Measurements from ENCODE around the gene CRABP2.

CRABP2 gene

DNA sequence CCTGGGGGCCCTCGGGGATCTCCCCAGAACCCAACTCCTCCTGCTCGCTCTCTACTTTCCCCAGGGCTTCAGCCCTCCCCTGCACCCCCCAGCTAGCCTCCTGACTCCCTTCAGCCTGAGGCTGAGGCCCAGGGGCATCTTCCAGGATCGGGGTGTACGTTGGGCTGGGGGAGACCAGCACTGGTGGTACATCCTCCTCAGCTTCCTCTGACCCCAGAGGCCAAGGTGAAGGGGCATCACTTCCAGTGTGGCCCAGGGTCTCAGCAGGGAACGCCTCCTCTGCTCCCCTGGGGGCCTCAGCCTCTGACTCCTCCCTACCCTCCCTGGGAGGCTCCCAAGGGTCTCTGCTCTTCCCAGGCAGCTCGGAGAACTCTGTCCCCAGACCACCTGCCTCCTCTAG lies 35.0 kb downstream of the CRABP2 start:
- no peak for DNase-seq (ENCODE audit: low read depth in 2 of 2)

DNA sequence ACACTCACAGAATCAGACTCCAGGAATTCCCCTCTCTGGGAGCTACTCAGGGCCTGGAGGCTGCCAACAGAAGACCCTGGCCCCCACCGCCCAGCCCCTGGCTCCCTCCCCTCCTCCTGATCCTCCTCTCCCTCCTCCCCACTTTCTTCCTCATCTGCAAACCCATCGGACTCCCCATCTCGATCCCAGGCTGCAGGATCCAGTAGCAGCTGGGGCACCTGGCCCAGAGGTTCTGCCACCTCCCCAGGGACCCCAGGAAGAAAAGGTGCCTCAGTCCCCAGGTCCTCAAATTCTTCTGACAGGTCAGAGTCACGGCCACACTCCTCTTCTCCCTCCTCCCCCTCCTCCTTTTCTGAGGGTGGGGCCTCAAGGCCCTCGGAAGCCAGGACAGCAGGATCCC lies 35.6 kb downstream of the CRABP2 start:
- DNase-seq (ENCODE audit: low read depth in 2 of 2) = no peak

GRCh38 chr1:156668801-156669637 lies 36.4 kb downstream of the CRABP2 start:
- no peak for DNase-seq (ENCODE audit: low read depth in 2 of 2)

DNA sequence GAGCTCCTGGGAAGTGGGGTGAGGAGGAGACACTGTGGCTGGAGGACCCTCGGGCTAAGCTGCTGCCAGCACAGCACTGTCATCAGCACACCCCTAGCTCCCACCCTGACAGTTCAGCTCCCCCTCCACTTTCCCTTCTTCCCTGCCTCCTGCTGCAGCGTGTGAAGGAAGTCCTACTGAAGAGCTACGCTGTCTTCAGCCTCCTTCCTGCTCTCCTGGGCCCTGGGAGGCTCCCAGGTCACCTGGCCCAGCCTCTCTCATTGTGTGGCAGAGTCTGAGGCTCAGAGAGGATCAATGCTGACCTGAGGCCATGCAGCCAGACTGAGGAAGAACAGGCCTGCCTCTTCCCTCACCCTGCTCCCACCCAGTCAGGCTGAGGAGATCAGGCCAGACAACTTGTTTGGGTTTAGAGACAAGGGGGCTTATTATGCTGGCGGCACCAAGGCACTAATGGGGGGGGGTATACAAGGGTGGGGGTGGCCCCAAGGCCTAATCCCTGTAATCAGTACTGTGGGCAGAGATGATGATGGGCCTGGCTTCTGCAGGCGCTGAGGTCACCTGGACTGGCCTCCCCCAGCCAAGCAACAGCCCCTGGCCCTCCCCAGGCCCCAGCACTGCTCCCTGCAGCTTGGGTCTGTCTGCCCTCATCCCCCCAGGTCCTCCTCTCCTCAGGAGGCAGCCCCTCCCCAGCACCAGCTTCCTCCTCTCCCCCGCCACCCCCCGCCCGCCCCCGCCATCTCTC lies 37.2 kb downstream of the CRABP2 start:
- no peak for DNase-seq (ENCODE audit: low read depth in 2 of 2)

- DNase-seq (ENCODE audit: low read depth in 2 of 2) = no peak
Observed at GRCh38 chr1:156667610-156667967, 37.8 kb downstream of the CRABP2 start.

GRCh38 chr1:156666862-156667609 lies 38.3 kb downstream of the CRABP2 start:
- DNase-seq (ENCODE audit: low read depth in 2 of 2) = no peak

DNA sequence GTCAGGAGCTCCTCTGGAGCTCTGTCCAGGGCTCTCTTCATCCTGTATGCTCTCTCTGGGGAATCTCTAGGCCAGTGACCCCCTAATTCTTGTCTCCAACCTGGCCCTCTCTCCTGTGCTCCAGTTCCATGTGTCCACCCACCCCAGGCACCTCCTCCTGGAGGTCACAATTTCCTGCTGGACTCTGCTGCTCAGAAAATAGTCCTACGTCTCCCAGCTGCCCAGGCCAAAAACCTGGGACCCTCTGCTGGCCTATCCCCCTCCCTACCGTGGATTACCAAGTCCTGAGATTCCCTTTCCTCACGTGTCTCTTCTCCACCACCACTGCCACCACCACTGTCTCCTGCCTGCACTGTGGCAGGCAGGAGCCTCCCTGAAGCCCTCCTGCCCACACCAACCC lies 39.8 kb downstream of the CRABP2 start:
- DNase-seq (ENCODE audit: low read depth in 2 of 2) = no peak

- no peak for DNase-seq (ENCODE audit: low read depth in 2 of 2)
Observed at GRCh38 chr1:156664767-156665411, 40.5 kb downstream of the CRABP2 start.

GRCh38 chr1:156664046-156664766 lies 41.2 kb downstream of the CRABP2 start:
- no peak for DNase-seq (ENCODE audit: low read depth in 2 of 2)

- DNase-seq (ENCODE audit: low read depth in 2 of 2) = no peak
Observed at GRCh38 chr1:156663178-156663577, 42.2 kb downstream of the CRABP2 start.

GRCh38 chr1:156662800-156663055 lies 42.7 kb downstream of the CRABP2 start:
- DNase-seq (ENCODE audit: low read depth in 2 of 2) = no peak

GRCh38 chr1:156662005-156662799 lies 43.2 kb downstream of the CRABP2 start:
- DNase-seq (ENCODE audit: low read depth in 2 of 2) = no peak

- no peak for DNase-seq (ENCODE audit: low read depth in 2 of 2)
Observed at GRCh38 chr1:156660752-156661112, 44.7 kb downstream of the CRABP2 start.

DNA sequence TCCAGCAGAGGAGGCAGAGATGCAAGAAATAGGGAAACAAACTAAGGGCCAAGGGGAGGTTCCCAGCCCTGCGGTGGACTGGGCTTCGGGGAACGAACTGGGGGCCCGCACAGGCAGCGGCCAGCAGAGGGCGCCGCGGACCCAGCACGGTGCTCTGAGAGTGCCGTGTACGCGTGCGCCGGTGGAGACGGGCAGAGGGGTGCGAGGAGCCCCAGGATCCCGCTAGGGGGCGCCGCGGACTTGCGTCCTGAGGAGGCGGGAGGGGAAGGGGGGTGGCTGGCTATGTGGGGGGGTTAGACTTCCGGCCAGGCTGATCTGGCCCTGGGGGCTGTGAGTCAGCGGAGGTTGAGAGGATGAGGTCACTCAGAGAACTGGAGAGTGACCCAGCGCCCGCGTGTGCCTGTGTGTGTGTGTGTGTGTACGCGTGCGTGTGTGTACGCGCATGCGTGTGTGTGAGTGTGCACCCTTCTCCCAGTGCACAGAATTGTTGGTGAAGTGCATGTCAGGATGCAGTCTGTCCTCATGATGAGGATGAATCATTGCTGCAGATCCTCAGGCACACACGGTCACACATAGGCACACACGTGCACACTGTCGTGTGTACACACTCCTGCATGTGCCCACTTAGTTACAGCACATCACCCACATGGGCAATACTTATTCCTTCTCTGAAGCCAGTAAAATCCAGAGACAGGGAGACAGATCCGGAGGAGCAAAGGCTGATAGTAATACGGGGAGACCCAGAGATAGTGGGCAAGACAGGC lies 45.2 kb downstream of the CRABP2 start:
- DNase-seq (ENCODE audit: low read depth in 2 of 2) = peak; percentile 95 to 97

DNA sequence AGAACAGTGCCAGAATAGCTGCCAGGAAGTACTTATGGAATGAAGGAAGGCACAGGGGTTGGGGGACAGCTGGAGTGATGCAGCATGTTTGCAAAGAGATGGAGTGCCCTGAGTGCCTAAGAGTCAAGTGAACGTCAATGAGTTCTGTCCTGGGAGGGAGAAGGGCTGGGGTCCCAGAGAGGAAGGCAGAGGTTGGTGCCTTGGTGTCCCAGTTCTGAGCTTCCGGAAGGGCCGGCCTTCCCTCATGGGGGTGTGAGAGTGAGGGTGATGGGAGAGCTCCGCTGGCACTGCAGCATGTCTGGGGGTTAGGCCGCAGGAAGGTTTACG lies 45.8 kb downstream of the CRABP2 start:
- no peak for DNase-seq (ENCODE audit: low read depth in 2 of 2)

DNA sequence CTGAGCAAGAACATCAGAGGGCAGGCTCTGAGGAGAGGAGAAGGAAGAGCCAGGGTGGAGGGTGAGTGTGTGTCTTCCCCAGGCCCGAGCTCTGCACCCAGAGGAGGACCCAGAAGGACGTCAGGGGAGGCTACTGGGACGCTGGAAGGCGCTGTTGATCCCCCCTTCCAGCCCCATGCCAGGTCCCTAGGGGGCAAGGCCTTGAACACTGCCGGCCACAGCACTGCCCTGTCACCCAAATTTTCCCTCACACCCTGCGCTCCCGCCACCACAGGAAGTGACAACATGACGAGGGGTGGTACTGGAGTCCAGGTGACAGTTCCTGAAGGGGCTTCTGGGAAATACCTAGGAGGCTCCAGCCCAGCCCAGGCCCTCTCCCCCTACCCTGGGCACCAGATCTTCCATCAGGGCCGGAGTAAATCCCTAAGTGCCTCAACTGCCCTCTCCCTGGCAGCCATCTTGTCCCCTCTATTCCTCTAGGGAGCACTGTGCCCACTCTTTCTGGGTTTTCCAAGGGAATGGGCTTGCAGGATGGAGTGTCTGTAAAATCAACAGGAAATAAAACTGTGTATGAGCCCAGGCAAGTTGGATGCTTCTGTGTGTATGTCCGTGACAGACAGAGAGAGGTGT lies 46.3 kb downstream of the CRABP2 start:
- no peak for DNase-seq (ENCODE audit: low read depth in 2 of 2)

DNA sequence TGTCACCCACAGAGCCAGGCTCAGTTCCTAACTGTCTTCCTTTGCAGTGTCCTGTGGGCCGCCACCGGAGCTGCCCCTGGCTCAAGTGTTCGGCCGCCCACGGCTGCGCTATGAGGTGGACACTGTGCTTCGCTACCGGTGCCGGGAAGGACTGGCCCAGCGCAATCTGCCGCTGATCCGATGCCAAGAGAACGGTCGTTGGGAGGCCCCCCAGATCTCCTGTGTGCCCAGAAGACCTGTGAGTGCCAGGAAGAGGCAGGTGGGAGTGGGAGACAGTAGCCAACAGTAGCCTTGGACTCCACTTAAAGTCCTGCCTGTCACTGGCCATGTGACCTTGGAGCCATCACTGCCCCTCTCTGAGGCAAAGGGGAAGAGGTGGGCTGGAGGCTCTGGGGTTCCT lies 46.9 kb downstream of the CRABP2 start:
- DNase-seq (ENCODE audit: low read depth in 2 of 2) = no peak

- no peak for DNase-seq (ENCODE audit: low read depth in 2 of 2)
Observed at GRCh38 chr1:156657741-156658319, 47.6 kb downstream of the CRABP2 start.
